Stimulated activated CD4-positive, alpha-beta T cell treated with anti-CD3 and anti-CD28 coated beads, TNF-alpha, amount 100 ng/mL, for 1 hour (primary cell): ENCODE results near the gene STK10.
"Not testable (repeated sequence)": the region's sequence is repeated elsewhere in the genome, so short reads cannot be mapped to it uniquely, and the experiment has no call there.

Experiments
- DNase-seq, 3 donors: peaks; one replicate each; pipeline ENCODE4 v3.0.0-alpha.2; 2020; ENCODE audit warnings: low read depth in 3 of 3, low spot score in 1 of 3

STK10 gene

GRCh38 chr5:172188033-172188892 lies at the start of gene STK10:
Gene STK10, minus strand, starts transcription at chr5:172188224. Its CDS starts 182 bp downstream, at chr5:172188042.
- DNase-seq = peak; percentile 75 to 82 (median 75)

- no peak for DNase-seq
Measured at GRCh38 chr5:172235827-172236736, 48.1 kb upstream of the STK10 start.

- no peak for DNase-seq
Measured at GRCh38 chr5:172235132-172235780, 47.2 kb upstream of the STK10 start.

GRCh38 chr5:172234031-172234430 lies 46.0 kb upstream of the STK10 start:
- DNase-seq = no peak

GRCh38 chr5:172229904-172230303 lies 41.9 kb upstream of the STK10 start:
- no peak for DNase-seq

- DNase-seq = no peak
Measured at GRCh38 chr5:172224996-172225395, 37.0 kb upstream of the STK10 start.

GRCh38 chr5:172223901-172224873 lies 36.2 kb upstream of the STK10 start:
- peak in 1 of 3 donors; percentile 4 for DNase-seq

GRCh38 chr5:172219296-172219695 lies 31.3 kb upstream of the STK10 start:
- no peak for DNase-seq

GRCh38 chr5:172216345-172216744 lies 28.3 kb upstream of the STK10 start:
- DNase-seq = no peak

GRCh38 chr5:172213126-172213525 lies 25.1 kb upstream of the STK10 start:
- DNase-seq = no peak

GRCh38 chr5:172211676-172212075 lies 23.7 kb upstream of the STK10 start:
- no peak for DNase-seq

GRCh38 chr5:172209714-172210113 lies 21.7 kb upstream of the STK10 start:
- DNase-seq = no peak

GRCh38 chr5:172207511-172207910 lies 19.5 kb upstream of the STK10 start:
- no peak for DNase-seq

GRCh38 chr5:172205984-172206383 lies 18.0 kb upstream of the STK10 start:
- not testable (repeated sequence) for DNase-seq

- no peak for DNase-seq
Measured at GRCh38 chr5:172200476-172200875, 12.5 kb upstream of the STK10 start.

- DNase-seq = no peak
Measured at GRCh38 chr5:172199446-172199845, 11.4 kb upstream of the STK10 start.

- DNase-seq = not testable (repeated sequence)
Measured at GRCh38 chr5:172197775-172198174, 9.8 kb upstream of the STK10 start.

GRCh38 chr5:172194985-172195774 lies 7.2 kb upstream of the STK10 start:
- no peak for DNase-seq

GRCh38 chr5:172193872-172194271 lies 5.8 kb upstream of the STK10 start, which contains the start of gene EFCAB9:
Gene EFCAB9, plus strand, starts transcription at chr5:172194172. Its CDS starts 1 bp downstream, at chr5:172194173.
- no peak for DNase-seq
